ENCODE measurements around the gene COL26A1.

The COL26A1 gene

DNA sequence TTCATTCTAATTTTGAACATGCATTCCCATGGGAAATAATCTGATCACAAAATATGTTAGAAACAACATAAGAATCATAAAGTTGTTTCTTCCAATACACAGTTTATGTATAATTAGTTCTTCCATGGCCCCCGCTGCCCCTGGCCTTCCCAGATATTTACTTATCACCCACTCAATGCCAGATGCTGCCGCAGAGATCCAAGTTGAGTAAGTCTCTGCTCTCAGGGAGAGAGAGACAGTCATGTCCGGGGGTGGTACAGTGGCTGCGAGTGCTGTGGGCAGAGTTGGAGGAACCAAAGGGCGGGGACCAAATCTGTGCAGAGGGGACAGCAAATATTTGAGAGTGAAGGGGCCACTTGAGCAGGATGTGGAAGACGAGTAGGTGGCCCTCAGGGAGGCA is 37.1 kb downstream of the COL26A1 start:
- no peak overlapping the region for H3K4me3 ChIP-seq (replicated peaks in 1 of 2; ENCODE audit: low read depth in 2 of 2, low read length in 2 of 2)
- TF ChIP-seq, protein P1, sequence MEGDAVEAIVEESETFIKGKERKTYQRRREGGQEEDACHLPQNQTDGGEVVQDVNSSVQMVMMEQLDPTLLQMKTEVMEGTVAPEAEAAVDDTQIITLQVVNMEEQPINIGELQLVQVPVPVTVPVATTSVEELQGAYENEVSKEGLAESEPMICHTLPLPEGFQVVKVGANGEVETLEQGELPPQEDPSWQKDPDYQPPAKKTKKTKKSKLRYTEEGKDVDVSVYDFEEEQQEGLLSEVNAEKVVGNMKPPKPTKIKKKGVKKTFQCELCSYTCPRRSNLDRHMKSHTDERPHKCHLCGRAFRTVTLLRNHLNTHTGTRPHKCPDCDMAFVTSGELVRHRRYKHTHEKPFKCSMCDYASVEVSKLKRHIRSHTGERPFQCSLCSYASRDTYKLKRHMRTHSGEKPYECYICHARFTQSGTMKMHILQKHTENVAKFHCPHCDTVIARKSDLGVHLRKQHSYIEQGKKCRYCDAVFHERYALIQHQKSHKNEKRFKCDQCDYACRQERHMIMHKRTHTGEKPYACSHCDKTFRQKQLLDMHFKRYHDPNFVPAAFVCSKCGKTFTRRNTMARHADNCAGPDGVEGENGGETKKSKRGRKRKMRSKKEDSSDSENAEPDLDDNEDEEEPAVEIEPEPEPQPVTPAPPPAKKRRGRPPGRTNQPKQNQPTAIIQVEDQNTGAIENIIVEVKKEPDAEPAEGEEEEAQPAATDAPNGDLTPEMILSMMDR (IDR thresholded peaks at IDR 0.05; ENCODE audit: low read depth, low read length) = no peak
- DNase-seq (ENCODE audit: low read depth in 2 of 2) = peak in 1 of 2 donors; percentile 13

DNA sequence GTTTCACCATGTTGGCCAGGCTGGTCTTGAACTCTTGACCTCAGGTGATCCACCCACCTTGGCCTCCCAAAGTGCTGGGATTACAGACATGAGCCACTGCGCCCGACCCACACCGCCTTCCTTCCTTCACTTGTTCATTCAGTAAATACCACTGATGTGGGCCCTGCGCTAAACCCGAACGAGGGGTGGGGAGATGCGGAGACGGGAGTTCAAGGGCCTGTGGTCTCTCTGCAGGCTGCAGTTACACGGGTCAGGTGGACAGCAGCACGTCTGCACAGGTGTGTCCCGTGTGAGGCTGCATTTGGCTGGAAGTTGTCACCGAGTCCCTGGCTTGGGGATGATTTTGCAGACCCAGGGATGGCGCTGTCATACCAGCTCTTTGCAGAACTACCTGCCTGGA is 38.1 kb downstream of the COL26A1 start:
- TF ChIP-seq, protein P1 (IDR thresholded peaks at IDR 0.05; ENCODE audit: low read depth, low read length) = no peak
- DNase-seq (ENCODE audit: low read depth in 2 of 2) = no peak
- H3K4me3 ChIP-seq (replicated peaks in 1 of 2; ENCODE audit: low read depth in 2 of 2, low read length in 2 of 2) = no peak overlapping the region

DNA sequence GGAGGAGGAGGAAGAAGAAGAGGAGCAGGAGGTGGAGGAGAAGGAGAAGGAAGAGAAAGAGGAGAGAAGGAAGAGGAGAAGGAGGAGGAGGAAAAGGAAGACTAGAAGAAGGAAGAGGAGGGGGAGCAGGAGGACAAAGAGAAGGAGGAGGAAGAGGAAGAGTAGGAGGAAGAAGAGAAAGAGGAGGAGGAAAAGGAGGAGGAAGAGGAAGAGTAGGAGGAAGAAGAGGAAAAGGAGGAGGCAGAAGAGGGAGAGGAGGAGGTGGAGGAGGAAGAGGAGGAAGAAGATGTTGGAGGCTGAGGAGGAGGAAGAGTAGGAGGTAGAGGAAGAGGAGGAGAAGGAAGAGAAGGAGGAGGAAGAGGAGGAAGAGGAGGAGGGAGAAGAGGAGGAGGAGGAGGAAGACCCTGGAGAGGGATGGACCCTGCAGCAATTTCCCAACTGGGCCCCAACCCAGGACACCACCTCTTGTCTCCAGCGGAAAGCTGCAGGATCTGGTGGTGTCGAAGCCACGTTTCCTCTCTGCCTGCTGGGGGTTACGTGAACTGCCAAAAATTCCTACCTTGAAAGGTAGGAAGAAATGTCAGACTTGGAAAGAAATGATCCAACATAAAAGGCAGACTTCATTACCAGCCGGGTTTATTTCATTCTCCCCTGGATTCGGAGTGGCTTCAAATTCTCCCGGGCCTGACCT is 38.9 kb downstream of the COL26A1 start:
- no peak overlapping the region for H3K4me3 ChIP-seq (replicated peaks in 1 of 2; ENCODE audit: low read depth in 2 of 2, low read length in 2 of 2)
- no peak for DNase-seq (ENCODE audit: low read depth in 2 of 2)
- TF ChIP-seq, protein P1 (IDR thresholded peaks at IDR 0.05; ENCODE audit: low read depth, low read length) = no peak

DNA sequence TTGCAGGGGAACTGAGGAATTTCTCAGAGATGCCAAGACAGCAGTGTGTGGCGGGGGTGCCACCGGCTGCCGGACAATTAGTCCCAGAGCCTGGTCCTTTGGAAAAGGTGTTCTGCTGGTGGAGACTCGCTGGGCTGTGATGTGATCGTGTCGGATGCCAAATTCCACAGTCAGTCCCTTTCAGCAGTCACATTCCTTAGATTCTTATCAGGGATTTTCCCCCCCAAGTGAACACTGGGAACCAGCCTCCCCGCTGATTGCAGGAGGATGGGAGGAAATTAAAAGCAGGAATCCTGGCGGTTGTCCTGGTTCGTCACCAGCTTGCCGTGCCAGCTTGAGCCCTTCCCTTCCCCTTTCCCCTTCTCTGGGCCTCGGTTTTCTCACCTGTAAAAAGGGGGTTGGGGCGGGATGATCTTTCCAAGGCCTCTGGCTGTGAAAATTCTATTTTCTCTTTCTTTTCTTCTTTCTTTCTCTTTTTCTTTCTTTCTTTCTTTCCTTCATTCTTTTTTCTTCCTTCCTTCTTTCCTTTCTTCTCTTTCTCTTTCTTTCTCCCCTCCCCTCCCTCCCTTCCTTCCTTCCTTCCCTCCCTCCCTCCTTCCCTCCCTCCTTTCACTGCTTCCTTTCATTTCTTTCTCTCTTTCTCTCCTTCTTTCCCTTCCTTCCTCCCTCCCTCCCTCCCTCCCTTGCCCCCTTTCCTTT is 39.6 kb downstream of the COL26A1 start:
- DNase-seq (ENCODE audit: low read depth in 2 of 2) = peak in 1 of 2 donors; percentile 7
- TF ChIP-seq, protein P1 (IDR thresholded peaks at IDR 0.05; ENCODE audit: low read depth, low read length) = no peak
- no peak overlapping the region for H3K4me3 ChIP-seq (replicated peaks in 1 of 2; ENCODE audit: low read depth in 2 of 2, low read length in 2 of 2)

DNA sequence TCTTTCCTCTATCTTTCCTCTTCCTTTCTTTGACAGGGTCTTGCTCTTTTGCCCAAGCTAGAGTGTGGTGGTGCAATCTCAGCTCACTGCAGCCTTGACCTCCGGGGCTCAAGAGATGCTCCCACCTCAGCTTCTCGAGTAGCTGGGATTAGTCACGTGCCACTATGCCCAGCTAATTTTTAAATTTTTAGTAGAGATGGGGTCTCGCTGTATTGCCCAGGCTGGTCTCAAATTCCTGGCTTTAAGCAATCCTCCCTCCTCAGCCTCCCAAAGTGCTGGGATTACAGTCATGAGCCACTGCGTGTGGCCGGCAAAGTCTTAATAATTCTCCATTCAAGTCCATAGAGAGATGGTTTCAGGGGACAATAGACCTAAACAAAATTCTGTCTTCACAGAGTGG is 40.2 kb downstream of the COL26A1 start:
- no peak overlapping the region for H3K4me3 ChIP-seq (replicated peaks in 1 of 2; ENCODE audit: low read depth in 2 of 2, low read length in 2 of 2)
- TF ChIP-seq, protein P1 (IDR thresholded peaks at IDR 0.05; ENCODE audit: low read depth, low read length) = no peak
- DNase-seq (ENCODE audit: low read depth in 2 of 2) = no peak

DNA sequence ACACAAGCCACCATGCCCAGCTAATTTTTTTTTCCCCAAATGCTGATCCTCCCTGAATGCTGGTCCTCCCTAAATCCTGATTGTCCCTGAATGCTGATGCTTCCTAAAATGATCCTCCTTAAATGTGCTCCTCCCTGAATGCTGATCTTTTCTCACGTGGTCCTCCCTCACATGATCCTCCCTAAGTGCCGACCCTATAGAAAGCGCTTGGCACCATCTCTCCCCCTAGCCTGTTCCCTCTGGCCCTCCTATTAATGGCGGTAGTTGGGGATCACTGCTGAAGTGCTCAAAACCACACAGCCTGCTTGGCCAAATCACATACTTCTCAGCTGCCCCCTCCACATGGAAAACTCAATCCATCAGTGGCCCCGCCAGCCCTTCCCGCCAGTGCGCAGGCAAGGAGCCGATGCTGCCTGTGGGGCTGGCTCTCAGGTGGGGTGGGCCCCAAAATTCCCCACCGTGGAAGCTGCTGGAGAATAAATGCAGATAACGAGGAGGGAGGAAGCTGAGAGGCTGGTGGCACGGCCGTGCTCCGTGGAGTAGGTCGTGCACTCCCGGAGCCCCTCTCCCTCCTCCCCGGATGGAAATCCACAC is 42.9 kb downstream of the COL26A1 start:
- no peak overlapping the region for H3K4me3 ChIP-seq (replicated peaks in 1 of 2; ENCODE audit: low read depth in 2 of 2, low read length in 2 of 2)
- no peak for DNase-seq (ENCODE audit: low read depth in 2 of 2)
- TF ChIP-seq, protein P1 (IDR thresholded peaks at IDR 0.05; ENCODE audit: low read depth, low read length) = no peak
